ENCODE data around the gene MON1A.
A peak's percentile ranks its signal among the peaks of the same experiment; 100 is the strongest.
"Not testable (repeated sequence)": the region's sequence is repeated elsewhere in the genome, so short reads cannot be mapped to it uniquely, and the experiment has no call there.

Gene MON1A, protein sequence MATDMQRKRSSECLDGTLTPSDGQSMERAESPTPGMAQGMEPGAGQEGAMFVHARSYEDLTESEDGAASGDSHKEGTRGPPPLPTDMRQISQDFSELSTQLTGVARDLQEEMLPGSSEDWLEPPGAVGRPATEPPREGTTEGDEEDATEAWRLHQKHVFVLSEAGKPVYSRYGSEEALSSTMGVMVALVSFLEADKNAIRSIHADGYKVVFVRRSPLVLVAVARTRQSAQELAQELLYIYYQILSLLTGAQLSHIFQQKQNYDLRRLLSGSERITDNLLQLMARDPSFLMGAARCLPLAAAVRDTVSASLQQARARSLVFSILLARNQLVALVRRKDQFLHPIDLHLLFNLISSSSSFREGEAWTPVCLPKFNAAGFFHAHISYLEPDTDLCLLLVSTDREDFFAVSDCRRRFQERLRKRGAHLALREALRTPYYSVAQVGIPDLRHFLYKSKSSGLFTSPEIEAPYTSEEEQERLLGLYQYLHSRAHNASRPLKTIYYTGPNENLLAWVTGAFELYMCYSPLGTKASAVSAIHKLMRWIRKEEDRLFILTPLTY

DNA sequence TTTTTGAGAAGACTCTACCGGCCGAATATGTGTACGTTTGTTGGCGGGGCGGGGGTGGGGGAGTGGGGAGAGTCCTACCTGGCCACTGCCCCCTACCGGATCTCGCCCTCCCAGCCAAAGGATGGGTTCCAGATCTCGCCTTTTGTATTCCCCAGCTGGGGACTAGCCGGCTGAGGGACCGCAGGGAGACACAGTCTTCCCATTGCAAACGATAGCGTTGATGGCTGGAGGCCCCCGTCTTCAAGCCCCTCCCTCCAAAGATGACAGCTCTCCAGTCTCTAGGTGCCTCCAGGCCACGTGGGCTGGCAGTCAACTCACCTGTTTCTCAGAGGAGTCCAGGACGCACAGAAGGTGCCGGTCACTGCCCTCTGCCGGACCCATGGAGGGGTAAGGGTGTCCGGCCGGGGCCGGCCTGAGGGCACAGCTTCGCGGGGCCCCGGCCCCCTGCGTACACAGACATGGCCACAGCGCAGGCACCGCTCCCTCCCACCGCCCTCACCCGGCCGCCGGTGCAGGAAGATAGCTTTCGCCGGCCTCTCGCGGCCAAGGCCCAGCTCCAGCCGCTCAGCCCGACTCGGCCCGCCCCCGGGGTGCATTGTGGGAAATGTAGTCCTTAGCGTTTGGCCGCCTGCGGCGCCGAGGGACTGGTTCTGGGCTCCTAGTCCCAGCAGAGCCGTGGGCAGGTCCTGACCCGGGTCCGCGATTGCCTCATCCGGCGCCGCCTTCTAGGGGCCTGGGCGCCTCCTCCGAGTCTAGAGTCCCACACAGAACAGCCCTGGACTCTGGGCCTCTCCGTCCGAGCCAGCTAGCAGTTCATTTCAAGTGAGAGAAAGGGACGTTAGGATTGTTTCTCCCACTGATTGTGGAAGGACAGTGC lies at the start of gene MON1A:
MON1A (minus strand) TSS at position 521 of the 877 bp plus-strand sequence. CDS start 16,465 bp downstream, outside the sequence.
- peak; percentile 31 to 95 (median 86) for DNase-seq

- no peak for DNase-seq
Observed at GRCh38 chr3:49976942-49977341, 47.3 kb upstream of the MON1A start.

DNA sequence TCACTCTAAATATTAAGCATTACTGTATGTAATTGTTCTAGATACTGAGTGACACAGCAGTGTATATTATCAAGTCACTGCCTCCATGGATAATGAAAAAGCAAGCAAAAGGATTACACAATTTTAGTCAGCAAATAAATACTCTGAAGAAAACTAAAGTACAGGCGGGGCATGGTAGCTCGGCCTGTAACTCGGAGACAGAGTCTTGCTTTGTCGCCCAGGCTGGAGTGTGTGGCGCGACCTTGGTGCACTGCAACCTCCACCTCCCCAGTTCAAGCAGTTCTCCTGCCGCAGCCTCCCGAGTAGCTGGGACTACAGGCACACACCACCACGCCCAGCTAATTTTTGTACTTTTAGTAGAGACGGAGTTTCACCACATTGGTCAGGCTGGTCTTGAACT lies 43.0 kb upstream of the MON1A start:
- no peak for DNase-seq

GRCh38 chr3:49968346-49968745 lies 38.7 kb upstream of the MON1A start:
- no peak for DNase-seq

DNA sequence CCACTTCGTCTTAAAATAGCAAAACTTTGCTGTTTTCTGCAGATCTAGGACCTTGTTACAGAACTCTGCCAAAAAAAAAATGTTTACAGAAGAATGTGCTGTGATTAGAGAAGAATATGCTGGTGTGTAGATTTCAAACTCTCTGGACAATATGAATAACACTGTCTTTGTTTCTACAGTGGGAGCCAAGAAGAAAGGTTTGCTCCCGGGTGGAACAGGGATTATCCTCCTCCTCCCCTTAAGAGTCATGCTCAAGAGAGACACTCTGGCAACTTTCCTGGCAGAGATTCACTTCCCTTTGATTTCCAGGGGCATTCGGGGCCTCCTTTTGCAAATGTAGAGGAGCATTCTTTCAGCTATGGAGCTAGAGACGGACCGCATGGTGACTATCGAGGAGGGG lies 37.7 kb upstream of the MON1A start:
- peak in 1 of 56 donors; percentile 1 for DNase-seq

GRCh38 chr3:49966233-49966942 lies 36.8 kb upstream of the MON1A start:
- DNase-seq = no peak

DNA sequence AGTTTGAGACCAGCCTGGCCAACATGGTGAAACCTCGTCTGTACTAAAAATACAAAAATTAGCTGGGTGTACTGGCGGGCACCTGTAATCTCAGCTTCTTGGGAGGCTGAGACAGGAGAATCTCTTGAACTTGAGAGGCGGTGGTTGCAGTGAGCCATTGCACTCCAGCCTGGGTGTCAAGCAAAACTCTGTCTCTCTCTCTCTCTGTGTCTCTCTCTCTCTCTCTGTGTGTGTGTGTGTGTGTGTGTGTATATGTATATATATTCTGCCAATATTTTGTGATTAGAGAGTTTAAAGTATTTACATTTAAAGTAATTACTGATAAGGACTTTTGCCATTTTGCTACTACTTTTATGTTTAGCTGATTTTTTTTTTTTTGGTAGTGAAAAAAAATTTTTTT lies 26.0 kb upstream of the MON1A start:
- no peak for DNase-seq

GRCh38 chr3:49952924-49953323 lies 23.3 kb upstream of the MON1A start:
- DNase-seq = no peak

- no peak for DNase-seq
Observed at GRCh38 chr3:49942651-49943050, 13.0 kb upstream of the MON1A start.

DNA sequence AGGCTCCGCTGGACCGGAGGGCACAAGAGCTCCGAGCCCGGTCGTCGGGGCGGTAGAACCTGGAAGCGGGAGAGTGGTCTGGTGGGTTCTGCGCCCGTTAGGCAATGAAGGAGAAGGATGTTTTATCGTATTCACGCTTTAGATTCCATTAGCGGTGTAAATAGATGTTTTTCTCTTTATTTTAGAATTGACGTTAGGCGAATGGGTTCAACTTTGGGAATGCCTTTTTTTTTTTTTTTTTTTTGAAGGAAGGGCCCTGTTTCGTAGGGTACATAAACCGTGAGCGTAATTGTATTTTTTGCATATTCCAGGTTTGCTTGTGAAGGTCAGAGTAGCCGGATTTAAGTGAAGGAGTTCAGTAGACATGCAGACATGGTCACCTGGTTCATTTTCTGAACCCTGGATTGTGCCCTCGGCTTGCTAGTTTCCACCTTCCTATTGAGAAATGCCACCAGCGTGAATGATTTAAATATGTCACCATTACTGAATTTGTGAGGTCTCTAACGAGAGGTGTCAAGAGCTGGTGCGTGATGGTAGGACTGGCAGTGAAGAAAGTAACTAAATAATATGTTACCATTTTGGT lies 11.1 kb upstream of the MON1A start:
- no peak for DNase-seq

- peak; percentile 76 to 100 (median 97) for DNase-seq
Observed at GRCh38 chr3:49939858-49940666, 10.5 kb upstream of the MON1A start, which contains the start of gene RBM6. Gene RBM6, plus strand, starts transcription at chr3:49940150. Its CDS starts 22,492 bp downstream, at chr3:49962642.

DNA sequence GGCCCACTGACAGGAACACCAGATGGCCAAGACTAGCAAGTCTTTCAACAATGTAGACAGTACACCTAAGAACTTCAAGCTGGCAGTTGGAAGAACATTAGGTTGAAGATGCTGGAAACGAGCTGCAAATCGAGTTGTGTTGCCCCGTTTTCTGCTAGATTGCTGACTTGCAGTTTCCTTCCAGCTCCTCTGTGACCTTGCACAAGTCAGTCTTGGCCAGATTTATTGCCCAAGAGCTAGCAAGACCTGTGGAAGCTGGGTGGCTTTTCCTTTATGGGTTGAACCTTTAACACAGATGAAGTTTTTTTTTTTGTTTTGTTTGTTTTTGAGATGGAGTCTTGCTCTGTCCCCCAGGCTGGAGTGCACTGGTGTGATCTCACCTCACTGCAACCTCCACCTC lies 7.5 kb upstream of the MON1A start:
- DNase-seq = no peak

- DNase-seq = not testable (repeated sequence)
Observed at GRCh38 chr3:49932281-49932680, 2.7 kb upstream of the MON1A start.

GRCh38 chr3:49930922-49931321 lies 1.3 kb upstream of the MON1A start:
- no peak for DNase-seq

GRCh38 chr3:49930168-49930690 lies 618 bp upstream of the MON1A start:
- DNase-seq = no peak

GRCh38 chr3:49928481-49929017 lies 1.1 kb downstream of the MON1A start:
- no peak for DNase-seq

DNA sequence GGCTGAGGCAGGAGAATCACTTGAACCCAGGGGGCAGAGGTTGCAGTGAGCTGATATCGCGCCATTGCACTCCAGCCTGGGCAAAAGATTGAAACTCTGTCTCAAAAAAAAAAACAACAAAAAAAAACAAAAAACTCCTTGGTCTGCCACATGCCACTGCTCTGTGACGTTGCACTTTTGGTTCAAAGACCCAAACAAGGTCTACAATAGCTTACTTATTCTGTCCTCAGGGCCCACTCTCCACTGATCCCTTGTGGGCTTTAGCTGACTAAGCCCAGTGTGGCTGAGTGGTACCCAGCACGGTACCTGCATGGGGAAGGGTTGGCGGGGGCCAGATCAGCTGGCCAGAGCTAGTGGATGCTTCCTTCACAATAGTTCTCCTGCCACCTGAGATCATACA lies 1.8 kb downstream of the MON1A start:
- no peak for DNase-seq

- DNase-seq = no peak
Observed at GRCh38 chr3:49926117-49926728, 3.4 kb downstream of the MON1A start.

- DNase-seq = no peak
Observed at GRCh38 chr3:49925485-49925884, 4.1 kb downstream of the MON1A start.
